ENCODE measurements around the gene TUBB2B. TPM values are rescaled to one million over a fixed set of nuclear protein-coding genes. Genes with fewer than 3 reads are reported as not detected.

Gene TUBB2B
- total and polyA plus RNA-seq, 9 of the 15 experiments (the other 6 are each of a cell fraction or from before 2014, with no cell fraction given) = 0.11 to 9.7 (median 4.6) TPM

GRCh38 chr6:3272911-3273547, 45.6 kb upstream of the TUBB2B start (continued):
- TF ChIP-seq ETS1 (conservative IDR thresholded peaks at IDR 0.05; ENCODE audit: control insufficient read depth, low read depth, low read length) (no peak), CREBBP (IDR thresholded peaks at IDR 0.05; ENCODE audit: low read depth, low read length) (no peak), E2F8 (IDR thresholded peaks at IDR 0.05; ENCODE audit: low read depth, partially characterized antibody) (no peak), POLR2A (conservative IDR thresholded peaks at IDR 0.05) (0 out of 2 replicates have a peak, but pooled peaks have one; percentile 16), CREB1 (IDR thresholded peaks at IDR 0.05) (no peak), CREB1 (CRISPR knock-in tag; IDR thresholded peaks at IDR 0.05) (no peak), SREBF1 (IDR thresholded peaks at IDR 0.05; ENCODE audit: borderline replicate concordance, low read depth, low read length) (no peak), TAL1 (IDR thresholded peaks at IDR 0.05) (no peak), POLR3A (IDR thresholded peaks at IDR 0.05; ENCODE audit: borderline replicate concordance, extremely low read depth, insufficient read depth, insufficient read length) (no peak), CREM (IDR thresholded peaks at IDR 0.05; ENCODE audit: low read depth) (no peak), JUNB (CRISPR knock-in tag; conservative IDR thresholded peaks at IDR 0.05) (no peak), TEAD1 (CRISPR knock-in tag; IDR thresholded peaks at IDR 0.05) (no peak), POLR2H (tag; IDR thresholded peaks at IDR 0.05; ENCODE audit: low read depth) (no peak), ARID3A (IDR thresholded peaks at IDR 0.05; ENCODE audit: borderline replicate concordance, low read depth, low read length) (no peak), GABPB2 (CRISPR knock-in tag; conservative IDR thresholded peaks at IDR 0.05) (no peak), GABPA (tag; conservative IDR thresholded peaks at IDR 0.05; ENCODE audit: low read depth) (no peak), IFI16 (CRISPR knock-in tag; IDR thresholded peaks at IDR 0.05) (no peak), ZNF324 (CRISPR knock-in tag; IDR thresholded peaks at IDR 0.05) (no peak), PTRF (tag; IDR thresholded peaks at IDR 0.05) (no peak), MAFG (tag; conservative IDR thresholded peaks at IDR 0.05) (no peak), CREB5 (CRISPR knock-in tag; IDR thresholded peaks at IDR 0.05) (no peak), SRSF3 (IDR thresholded peaks at IDR 0.05; ENCODE audit: insufficient read depth, low read length) (no peak), RBM22 (IDR thresholded peaks at IDR 0.05; ENCODE audit: low read depth, low read length, poor library complexity, severe bottlenecking) (peak; percentile 81)
